Measurements from ENCODE around the gene PTPRN2.
"Not testable (repeated sequence)": the region's sequence is repeated elsewhere in the genome, so short reads cannot be mapped to it uniquely, and the experiment has no call there.

PTPRN2 gene

GRCh38 chr7:157562522-157563398 lies 1024.9 kb downstream of the PTPRN2 start:
- not testable (repeated sequence) for DNase-seq (ENCODE audit: low spot score)

GRCh38 chr7:157561816-157562410 lies 1025.7 kb downstream of the PTPRN2 start:
- no peak for DNase-seq (ENCODE audit: low spot score)

GRCh38 chr7:157561523-157561785 lies 1026.2 kb downstream of the PTPRN2 start:
- DNase-seq (ENCODE audit: low spot score): no peak

GRCh38 chr7:157560710-157561522 lies 1026.7 kb downstream of the PTPRN2 start:
- no peak for DNase-seq (ENCODE audit: low spot score)

GRCh38 chr7:157560258-157560654 lies 1027.4 kb downstream of the PTPRN2 start:
- no peak for DNase-seq (ENCODE audit: low spot score)

- no peak for DNase-seq (ENCODE audit: low spot score)
Observed at GRCh38 chr7:157559596-157560257, 1027.9 kb downstream of the PTPRN2 start.

- no peak for DNase-seq (ENCODE audit: low spot score)
Observed at GRCh38 chr7:157558875-157559595, 1028.6 kb downstream of the PTPRN2 start.

GRCh38 chr7:157558516-157558874 lies 1029.1 kb downstream of the PTPRN2 start:
- no peak for DNase-seq (ENCODE audit: low spot score)

- DNase-seq (ENCODE audit: low spot score): no peak
Observed at GRCh38 chr7:157558061-157558460, 1029.6 kb downstream of the PTPRN2 start.

GRCh38 chr7:157557263-157557662 lies 1030.4 kb downstream of the PTPRN2 start:
- DNase-seq (ENCODE audit: low spot score): no peak

GRCh38 chr7:157556642-157556944 lies 1031.0 kb downstream of the PTPRN2 start:
- no peak for DNase-seq (ENCODE audit: low spot score)

- no peak for DNase-seq (ENCODE audit: low spot score)
Observed at GRCh38 chr7:157555944-157556641, 1031.5 kb downstream of the PTPRN2 start.

- DNase-seq (ENCODE audit: low spot score): no peak
Observed at GRCh38 chr7:157555313-157555712, 1032.3 kb downstream of the PTPRN2 start.

GRCh38 chr7:157554393-157555238 lies 1033.0 kb downstream of the PTPRN2 start:
- no peak for DNase-seq (ENCODE audit: low spot score)

- DNase-seq (ENCODE audit: low spot score): no peak
Observed at GRCh38 chr7:157553256-157553655, 1034.4 kb downstream of the PTPRN2 start.

- no peak for DNase-seq (ENCODE audit: low spot score)
Observed at GRCh38 chr7:157552295-157552993, 1035.2 kb downstream of the PTPRN2 start.

GRCh38 chr7:157551325-157552070 lies 1036.1 kb downstream of the PTPRN2 start:
- no peak for DNase-seq (ENCODE audit: low spot score)

GRCh38 chr7:157550300-157551275 lies 1037.0 kb downstream of the PTPRN2 start:
- no peak for DNase-seq (ENCODE audit: low spot score)
